ENCODE measurements around the gene BOC. TPM values are rescaled to one million over a fixed set of nuclear protein-coding genes. Genes with fewer than 3 reads are reported as not detected.

Gene BOC
- total and polyA plus RNA-seq, 4 donors, result 2.9 to 21.9 (median 6.4) TPM

GRCh38 chr3:113261626-113262303, 50.4 kb downstream of the BOC start:
- DNase-seq (peak; percentile 52 to 94 (median 93)), ATAC-seq (ENCODE audit: insufficient read depth, low FRiP score) (peak; percentile 81)
- H3K9me3 ChIP-seq (ENCODE audit: control insufficient read depth in 4 of 4, insufficient read depth in 3 of 4, low read length in 3 of 4), result peaks cover 0 to 2% (median 0%) of the 10 kb centered on the region in 4 donors
- peaks cover 0 to 22% (median 3%) of the 10 kb centered on the region in 4 donors for H3K36me3 ChIP-seq (ENCODE audit: control insufficient read depth in 4 of 4, insufficient read depth in 4 of 4, low read length in 4 of 4)
- H3K9ac ChIP-seq (ENCODE audit: insufficient read depth in 1 of 2, low read length in 2 of 2), result no peak overlapping the region
- peak overlapping the region in 1 of 2 donors; percentile 20 for H3K27ac ChIP-seq (ENCODE audit: low read depth in 1 of 2, low read length in 1 of 2)
- no peak for TF ChIP-seq CTCF (IDR thresholded peaks at IDR 0.05; ENCODE audit: control extremely low read depth, extremely low read depth)
- H3K4me3 ChIP-seq, result no peak overlapping the region
- peaks cover 0 to 62% (median 24%) of the 10 kb centered on the region in 5 donors for H3K4me1 ChIP-seq (ENCODE audit: control insufficient read depth in 5 of 5, insufficient read depth in 5 of 5, low read length in 5 of 5)
- no peaks in the 10 kb centered on the region for H3K27me3 ChIP-seq (ENCODE audit: control insufficient read depth in 3 of 3, insufficient read depth in 3 of 3, low read length in 2 of 3)
- WGBS, 2 donors, result 50 to 86% methylated on average over 1 of the region's 1 CpG

DNA sequence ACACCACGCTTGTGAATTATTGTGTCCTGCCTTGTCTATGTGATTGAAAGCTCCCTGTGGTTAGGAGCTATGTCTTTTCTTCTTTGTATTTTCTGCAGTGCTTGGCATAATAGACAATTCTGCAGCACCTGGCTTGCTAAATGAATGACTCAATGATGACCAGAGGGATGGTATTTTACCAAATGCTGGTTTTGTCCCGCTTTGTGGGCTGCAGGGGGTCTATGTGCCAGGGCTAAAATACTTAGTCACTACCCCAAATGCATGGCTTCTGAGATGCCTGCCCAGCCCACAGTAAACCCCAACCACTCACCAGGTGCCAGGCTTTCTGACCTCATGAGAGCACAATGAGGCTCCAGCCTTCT, 50.9 kb downstream of the BOC start:
- Histone ChIP-seq H3K9ac (ENCODE audit: insufficient read depth in 1 of 2, low read length in 2 of 2) (no peak overlapping the region), H3K36me3 (ENCODE audit: control insufficient read depth in 4 of 4, insufficient read depth in 4 of 4, low read length in 4 of 4) (peaks cover 0 to 17% (median 3%) of the 10 kb centered on the region in 4 donors), H3K27ac (ENCODE audit: low read depth in 1 of 2, low read length in 1 of 2) (no peak overlapping the region), H3K27me3 (ENCODE audit: control insufficient read depth in 3 of 3, insufficient read depth in 3 of 3, low read length in 2 of 3) (no peaks in the 10 kb centered on the region), H3K4me3 (no peak overlapping the region), H3K4me1 (ENCODE audit: control insufficient read depth in 5 of 5, insufficient read depth in 5 of 5, low read length in 5 of 5) (peaks cover 0 to 62% (median 24%) of the 10 kb centered on the region in 5 donors), H3K9me3 (ENCODE audit: control insufficient read depth in 4 of 4, insufficient read depth in 3 of 4, low read length in 3 of 4) (peaks cover 0 to 2% (median 0%) of the 10 kb centered on the region in 4 donors)
- WGBS, 2 donors, result 68 to 91% methylated on average over 2 of the region's 2 CpGs
- no peak for ATAC-seq (ENCODE audit: insufficient read depth, low FRiP score)
- TF ChIP-seq CTCF (IDR thresholded peaks at IDR 0.05; ENCODE audit: control extremely low read depth, extremely low read depth), result no peak
- no peak for DNase-seq

GRCh38 chr3:113263020-113263419, 51.7 kb downstream of the BOC start:
- Histone ChIP-seq H3K27me3 (ENCODE audit: control insufficient read depth in 3 of 3, insufficient read depth in 3 of 3, low read length in 2 of 3) (no peaks in the 10 kb centered on the region), H3K27ac (ENCODE audit: low read depth in 1 of 2, low read length in 1 of 2) (no peak overlapping the region), H3K4me3 (no peak overlapping the region), H3K4me1 (ENCODE audit: control insufficient read depth in 5 of 5, insufficient read depth in 5 of 5, low read length in 5 of 5) (peaks cover 0 to 62% (median 24%) of the 10 kb centered on the region in 5 donors), H3K9ac (ENCODE audit: insufficient read depth in 1 of 2, low read length in 2 of 2) (no peak overlapping the region), H3K9me3 (ENCODE audit: control insufficient read depth in 4 of 4, insufficient read depth in 3 of 4, low read length in 3 of 4) (peaks cover 0 to 2% (median 0%) of the 10 kb centered on the region in 4 donors), H3K36me3 (ENCODE audit: control insufficient read depth in 4 of 4, insufficient read depth in 4 of 4, low read length in 4 of 4) (peaks cover 0 to 17% (median 4%) of the 10 kb centered on the region in 4 donors)
- no peak for DNase-seq
- no peak for ATAC-seq (ENCODE audit: insufficient read depth, low FRiP score)
- 94 to 95% methylated on average over 2 of the region's 2 CpGs for WGBS, 2 donors
- TF ChIP-seq CTCF (IDR thresholded peaks at IDR 0.05; ENCODE audit: control extremely low read depth, extremely low read depth), result no peak

All from lung (tissue), 12 donors.